Panc1 (cell line): Measurements from ENCODE around the gene HBB.
"Not testable (repeated sequence)": the region's sequence is repeated elsewhere in the genome, so short reads cannot be mapped to it uniquely, and the experiment has no call there.

ENCODE experiments used
- TCF7L2 ChIP-seq: IDR thresholded peaks from 2 replicates; pipeline ENCODE4 v1.6.1; 2011; ENCODE audit warnings: mild to moderate bottlenecking, low read depth, low read length, inconsistent platforms
- TF ChIP-seq, protein P1 (sequence below): fragments of 450-650 bp; IDR thresholded peaks from 2 replicates; pipeline ENCODE4 v1.5.1; 2017; ENCODE audit warnings: mild to moderate bottlenecking
- TF ChIP-seq, protein P2 (sequence below), 2 experiments: IDR thresholded peaks; 2 replicates each; pipeline ENCODE4 v1.6.1; 2011 to 2012; ENCODE audit warnings: low read depth in 2 of 2, control low read depth in 1 of 2, low read length in 1 of 2, mild to moderate bottlenecking in 1 of 2, moderate library complexity in 1 of 2; ENCODE audit not compliant: insufficient read depth in 1 of 2

- TF ChIP-seq, protein P1, sequence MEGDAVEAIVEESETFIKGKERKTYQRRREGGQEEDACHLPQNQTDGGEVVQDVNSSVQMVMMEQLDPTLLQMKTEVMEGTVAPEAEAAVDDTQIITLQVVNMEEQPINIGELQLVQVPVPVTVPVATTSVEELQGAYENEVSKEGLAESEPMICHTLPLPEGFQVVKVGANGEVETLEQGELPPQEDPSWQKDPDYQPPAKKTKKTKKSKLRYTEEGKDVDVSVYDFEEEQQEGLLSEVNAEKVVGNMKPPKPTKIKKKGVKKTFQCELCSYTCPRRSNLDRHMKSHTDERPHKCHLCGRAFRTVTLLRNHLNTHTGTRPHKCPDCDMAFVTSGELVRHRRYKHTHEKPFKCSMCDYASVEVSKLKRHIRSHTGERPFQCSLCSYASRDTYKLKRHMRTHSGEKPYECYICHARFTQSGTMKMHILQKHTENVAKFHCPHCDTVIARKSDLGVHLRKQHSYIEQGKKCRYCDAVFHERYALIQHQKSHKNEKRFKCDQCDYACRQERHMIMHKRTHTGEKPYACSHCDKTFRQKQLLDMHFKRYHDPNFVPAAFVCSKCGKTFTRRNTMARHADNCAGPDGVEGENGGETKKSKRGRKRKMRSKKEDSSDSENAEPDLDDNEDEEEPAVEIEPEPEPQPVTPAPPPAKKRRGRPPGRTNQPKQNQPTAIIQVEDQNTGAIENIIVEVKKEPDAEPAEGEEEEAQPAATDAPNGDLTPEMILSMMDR: not testable (repeated sequence)
- TF ChIP-seq, protein P2, sequence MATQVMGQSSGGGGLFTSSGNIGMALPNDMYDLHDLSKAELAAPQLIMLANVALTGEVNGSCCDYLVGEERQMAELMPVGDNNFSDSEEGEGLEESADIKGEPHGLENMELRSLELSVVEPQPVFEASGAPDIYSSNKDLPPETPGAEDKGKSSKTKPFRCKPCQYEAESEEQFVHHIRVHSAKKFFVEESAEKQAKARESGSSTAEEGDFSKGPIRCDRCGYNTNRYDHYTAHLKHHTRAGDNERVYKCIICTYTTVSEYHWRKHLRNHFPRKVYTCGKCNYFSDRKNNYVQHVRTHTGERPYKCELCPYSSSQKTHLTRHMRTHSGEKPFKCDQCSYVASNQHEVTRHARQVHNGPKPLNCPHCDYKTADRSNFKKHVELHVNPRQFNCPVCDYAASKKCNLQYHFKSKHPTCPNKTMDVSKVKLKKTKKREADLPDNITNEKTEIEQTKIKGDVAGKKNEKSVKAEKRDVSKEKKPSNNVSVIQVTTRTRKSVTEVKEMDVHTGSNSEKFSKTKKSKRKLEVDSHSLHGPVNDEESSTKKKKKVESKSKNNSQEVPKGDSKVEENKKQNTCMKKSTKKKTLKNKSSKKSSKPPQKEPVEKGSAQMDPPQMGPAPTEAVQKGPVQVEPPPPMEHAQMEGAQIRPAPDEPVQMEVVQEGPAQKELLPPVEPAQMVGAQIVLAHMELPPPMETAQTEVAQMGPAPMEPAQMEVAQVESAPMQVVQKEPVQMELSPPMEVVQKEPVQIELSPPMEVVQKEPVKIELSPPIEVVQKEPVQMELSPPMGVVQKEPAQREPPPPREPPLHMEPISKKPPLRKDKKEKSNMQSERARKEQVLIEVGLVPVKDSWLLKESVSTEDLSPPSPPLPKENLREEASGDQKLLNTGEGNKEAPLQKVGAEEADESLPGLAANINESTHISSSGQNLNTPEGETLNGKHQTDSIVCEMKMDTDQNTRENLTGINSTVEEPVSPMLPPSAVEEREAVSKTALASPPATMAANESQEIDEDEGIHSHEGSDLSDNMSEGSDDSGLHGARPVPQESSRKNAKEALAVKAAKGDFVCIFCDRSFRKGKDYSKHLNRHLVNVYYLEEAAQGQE (IDR thresholded peaks at IDR 0.05; ENCODE audit: insufficient read depth in 1 of 2, low read depth in 2 of 2, low read length in 1 of 2): not testable (repeated sequence)
- not testable (repeated sequence) for TF ChIP-seq TCF7L2
Measured at GRCh38 chr11:5249807-5250396, 23.0 kb upstream of the HBB start, which contains the start of gene HBG1.
